Activated T-cell treated with anti-CD3 and anti-CD28 coated beads, Interleukin-2, amount 50 U/mL, for 1 hour (primary cell): ENCODE results near the gene ASIC1.
"Not testable (repeated sequence)": the region's sequence is repeated elsewhere in the genome, so short reads cannot be mapped to it uniquely, and the experiment has no call there.

Experiments
- DNase-seq: peaks from one replicate; pipeline ENCODE4 v3.0.0-alpha.2; 2020

ASIC1 gene

GRCh38 chr12:50061946-50062686 lies 4.7 kb downstream of the ASIC1 start:
- DNase-seq = no peak

- no peak for DNase-seq
These were observed 5.5 kb downstream of the ASIC1 start for GRCh38 chr12:50062728-50063460.

- DNase-seq = no peak
These were observed 8.4 kb downstream of the ASIC1 start for GRCh38 chr12:50065726-50066310.

- DNase-seq = no peak
These were observed 9.0 kb downstream of the ASIC1 start for GRCh38 chr12:50066402-50066801.

GRCh38 chr12:50069069-50069468 lies 11.7 kb downstream of the ASIC1 start:
- DNase-seq = no peak

GRCh38 chr12:50069539-50069938 lies 12.1 kb downstream of the ASIC1 start:
- no peak for DNase-seq

- DNase-seq = peak; percentile 65
These were observed 13.1 kb downstream of the ASIC1 start for GRCh38 chr12:50070314-50071060.

GRCh38 chr12:50072198-50072907 lies 15.0 kb downstream of the ASIC1 start:
- DNase-seq = no peak

- no peak for DNase-seq
These were observed 15.8 kb downstream of the ASIC1 start for GRCh38 chr12:50073206-50073605.

GRCh38 chr12:50073712-50074111 lies 16.3 kb downstream of the ASIC1 start:
- DNase-seq = no peak

GRCh38 chr12:50074936-50075807 lies 17.8 kb downstream of the ASIC1 start:
- peak; percentile 85 for DNase-seq

GRCh38 chr12:50075808-50076170 lies 18.4 kb downstream of the ASIC1 start:
- DNase-seq = no peak

GRCh38 chr12:50077099-50077498 lies 19.7 kb downstream of the ASIC1 start:
- no peak for DNase-seq

- no peak for DNase-seq
These were observed 20.9 kb downstream of the ASIC1 start for GRCh38 chr12:50078281-50078680.

- DNase-seq = no peak
These were observed 22.4 kb downstream of the ASIC1 start for GRCh38 chr12:50079771-50080170.

GRCh38 chr12:50081096-50081808 lies 23.9 kb downstream of the ASIC1 start:
- no peak for DNase-seq

- no peak for DNase-seq
These were observed 25.2 kb downstream of the ASIC1 start for GRCh38 chr12:50082644-50083043.

GRCh38 chr12:50083301-50083700 lies 25.9 kb downstream of the ASIC1 start:
- no peak for DNase-seq

- DNase-seq = not testable (repeated sequence)
These were observed 27.0 kb downstream of the ASIC1 start for GRCh38 chr12:50084409-50084774.

GRCh38 chr12:50084775-50085614 lies 27.6 kb downstream of the ASIC1 start, which contains the start of gene SMARCD1:
Gene SMARCD1 (plus strand): TSS chr12:50085342. CDS start chr12:50085370, 28 bp downstream.
- DNase-seq = peak; percentile 86
